ENCODE results near the gene FRY. TPM values are rescaled to one million over a fixed set of nuclear protein-coding genes. Genes with fewer than 3 reads are reported as not detected.

The FRY gene
- total RNA-seq, 1 donor from 2014 or later, result 2.4 TPM

- H3K9me3 Mint-ChIP-seq, result no peaks in the 10 kb centered on the region
- DNase-seq (ENCODE audit: low spot score), result no peak
- intact Hi-C loops (cut with micrococcal nuclease), result loop anchor here (1.0 to 10.0 kb wide), 8 partner anchors 10 to 1515 kb away; no protein-coding TSS in a partner anchor
- H3K36me3 Mint-ChIP-seq (ENCODE audit: low read depth), result no peaks in the 10 kb centered on the region
- no peak overlapping the region for H3K27ac Mint-ChIP-seq
- H3K4me1 Mint-ChIP-seq (ENCODE audit: low read depth), result peaks cover 24% of the 10 kb centered on the region
- no peaks in the 10 kb centered on the region for H3K27me3 Mint-ChIP-seq (ENCODE audit: insufficient read depth)
- no peak overlapping the region for H3K4me3 Mint-ChIP-seq
Observed at GRCh38 chr13:32309312-32310133, 277.9 kb downstream of the FRY start.

DNA sequence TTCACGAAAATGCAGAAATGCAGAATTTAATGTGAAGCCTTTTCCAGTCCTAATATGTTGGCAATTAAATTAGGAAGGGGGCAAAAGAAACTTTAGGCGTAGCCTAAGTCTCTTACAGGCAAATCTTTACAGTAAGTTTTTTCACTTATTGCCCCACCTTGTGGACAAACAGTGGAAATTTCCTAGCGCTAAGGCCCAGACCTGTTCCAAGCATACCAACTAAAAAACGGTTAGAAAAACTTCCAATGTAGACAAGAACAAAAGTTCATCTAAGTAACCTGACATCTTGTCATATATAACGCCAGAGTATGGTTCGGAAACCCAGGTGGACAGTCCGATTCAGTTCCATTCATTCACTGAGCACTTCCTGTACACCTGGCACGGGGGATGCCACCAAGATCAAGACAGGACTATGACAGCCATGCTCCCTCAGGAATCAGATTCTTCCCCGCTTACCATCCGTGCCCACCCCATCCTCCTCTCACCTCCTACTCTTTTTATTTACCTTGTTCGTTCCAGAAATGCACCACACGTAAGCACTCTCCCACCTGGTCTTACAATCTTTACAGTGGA is 278.6 kb downstream of the FRY start:
- Mint-ChIP-seq H3K4me1 (ENCODE audit: low read depth) (peaks cover 30% of the 10 kb centered on the region), H3K27ac (no peak overlapping the region), H3K27me3 (ENCODE audit: insufficient read depth) (no peaks in the 10 kb centered on the region), H3K9me3 (no peaks in the 10 kb centered on the region), H3K36me3 (ENCODE audit: low read depth) (no peaks in the 10 kb centered on the region), H3K4me3 (no peak overlapping the region)
- intact Hi-C loops (cut with micrococcal nuclease), result loop anchor here (1.0 to 10.0 kb wide), 8 partner anchors 11 to 1515 kb away; no protein-coding TSS in a partner anchor
- DNase-seq (ENCODE audit: low spot score), result peak; percentile 26

GRCh38 chr13:32311188-32311897 is 279.8 kb downstream of the FRY start:
- Mint-ChIP-seq H3K9me3 (no peaks in the 10 kb centered on the region), H3K27me3 (ENCODE audit: insufficient read depth) (no peaks in the 10 kb centered on the region), H3K36me3 (ENCODE audit: low read depth) (no peaks in the 10 kb centered on the region), H3K4me1 (ENCODE audit: low read depth) (peaks cover 34% of the 10 kb centered on the region), H3K4me3 (no peak overlapping the region), H3K27ac (no peak overlapping the region)
- no peak for DNase-seq (ENCODE audit: low spot score)
- intact Hi-C loops (cut with micrococcal nuclease), result loop anchor here (10.0 kb wide), 2 partner anchors 333 to 1513 kb away; no protein-coding TSS in a partner anchor

DNA sequence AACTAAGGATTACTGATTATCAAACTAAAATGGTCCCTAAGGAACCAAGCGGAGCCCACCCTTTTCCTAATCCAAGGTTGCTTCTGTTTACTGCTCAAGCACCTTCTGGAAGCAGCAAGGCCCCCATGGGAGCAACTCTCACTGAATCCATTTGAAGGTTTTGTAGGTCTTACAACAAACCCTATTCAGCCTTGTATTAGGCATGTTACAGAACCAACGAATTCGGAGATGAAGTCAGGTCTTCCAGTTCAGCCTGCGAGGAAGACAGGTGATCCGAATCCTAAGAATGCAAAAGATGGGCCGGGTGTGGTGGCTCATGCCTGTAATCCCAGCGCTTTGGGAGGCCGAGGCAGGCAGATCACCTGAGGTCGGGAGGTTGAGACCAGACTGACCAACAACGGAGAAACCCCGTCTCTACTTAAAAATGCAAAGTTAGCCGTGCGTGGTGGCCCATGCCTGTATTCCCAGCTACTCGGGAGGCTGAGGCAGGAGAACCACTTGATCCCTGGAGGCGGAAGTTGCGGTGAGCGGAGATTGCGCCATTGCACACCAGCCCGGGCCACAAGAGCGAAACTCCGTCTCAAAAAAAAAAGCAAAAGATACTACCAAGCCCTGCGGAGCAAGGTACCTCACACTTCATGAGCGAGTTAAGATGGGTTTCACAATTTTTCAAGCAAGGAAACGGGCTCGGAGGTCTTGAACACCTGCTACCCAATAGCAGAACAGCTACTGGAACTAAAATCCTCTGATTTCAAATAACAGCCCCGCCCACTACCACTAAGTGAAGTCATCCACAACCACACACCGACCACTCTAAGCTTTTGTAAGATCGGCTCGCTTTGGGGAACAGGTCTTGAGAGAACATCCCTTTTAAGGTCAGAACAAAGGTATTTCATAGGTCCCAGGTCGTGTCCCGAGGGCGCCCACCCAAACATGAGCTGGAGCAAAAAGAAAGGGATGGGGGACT is 283.0 kb downstream of the FRY start:
- peak overlapping the region; percentile 96 for H3K4me3 Mint-ChIP-seq
- peak overlapping the region; percentile 100 for H3K27ac Mint-ChIP-seq
- no peaks in the 10 kb centered on the region for H3K9me3 Mint-ChIP-seq
- no peaks in the 10 kb centered on the region for H3K27me3 Mint-ChIP-seq (ENCODE audit: insufficient read depth)
- peaks cover 48% of the 10 kb centered on the region for H3K4me1 Mint-ChIP-seq (ENCODE audit: low read depth)
- DNase-seq (ENCODE audit: low spot score), result peak; percentile 49
- peaks cover 8% of the 10 kb centered on the region for H3K36me3 Mint-ChIP-seq (ENCODE audit: low read depth)
- intact Hi-C loops (cut with micrococcal nuclease), result loop anchor here (1.0 to 10.0 kb wide), 11 partner anchors 14 to 1510 kb away; partner anchors contain the start of genes FRY, N4BP2L2 and PDS5B

DNA sequence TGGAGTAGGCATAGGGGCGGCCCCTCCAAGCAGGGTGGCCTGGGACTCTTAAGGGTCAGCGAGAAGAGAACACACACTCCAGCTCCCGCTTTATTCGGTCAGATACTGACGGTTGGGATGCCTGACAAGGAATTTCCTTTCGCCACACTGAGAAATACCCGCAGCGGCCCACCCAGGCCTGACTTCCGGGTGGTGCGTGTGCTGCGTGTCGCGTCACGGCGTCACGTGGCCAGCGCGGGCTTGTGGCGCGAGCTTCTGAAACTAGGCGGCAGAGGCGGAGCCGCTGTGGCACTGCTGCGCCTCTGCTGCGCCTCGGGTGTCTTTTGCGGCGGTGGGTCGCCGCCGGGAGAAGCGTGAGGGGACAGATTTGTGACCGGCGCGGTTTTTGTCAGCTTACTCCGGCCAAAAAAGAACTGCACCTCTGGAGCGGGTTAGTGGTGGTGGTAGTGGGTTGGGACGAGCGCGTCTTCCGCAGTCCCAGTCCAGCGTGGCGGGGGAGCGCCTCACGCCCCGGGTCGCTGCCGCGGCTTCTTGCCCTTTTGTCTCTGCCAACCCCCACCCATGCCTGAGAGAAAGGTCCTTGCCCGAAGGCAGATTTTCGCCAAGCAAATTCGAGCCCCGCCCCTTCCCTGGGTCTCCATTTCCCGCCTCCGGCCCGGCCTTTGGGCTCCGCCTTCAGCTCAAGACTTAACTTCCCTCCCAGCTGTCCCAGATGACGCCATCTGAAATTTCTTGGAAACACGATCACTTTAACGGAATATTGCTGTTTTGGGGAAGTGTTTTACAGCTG is 283.9 kb downstream of the FRY start, which contains the start of the genes BRCA2 and ZAR1L:
BRCA2 (plus strand) TSS at position 271 of the 790 bp plus-strand sequence. CDS start 953 bp downstream, outside the sequence.
ZAR1L (minus strand) TSS at position 126 of the 790 bp plus-strand sequence. CDS start 3,438 bp downstream, outside the sequence.
- H3K27ac Mint-ChIP-seq, result peak within 1 kb of the TSS; percentile 100

DNA sequence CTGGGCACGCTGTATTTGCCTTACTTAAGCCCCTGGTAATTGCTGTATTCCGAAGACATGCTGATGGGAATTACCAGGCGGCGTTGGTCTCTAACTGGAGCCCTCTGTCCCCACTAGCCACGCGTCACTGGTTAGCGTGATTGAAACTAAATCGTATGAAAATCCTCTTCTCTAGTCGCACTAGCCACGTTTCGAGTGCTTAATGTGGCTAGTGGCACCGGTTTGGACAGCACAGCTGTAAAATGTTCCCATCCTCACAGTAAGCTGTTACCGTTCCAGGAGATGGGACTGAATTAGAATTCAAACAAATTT is 284.4 kb downstream of the FRY start:
- Mint-ChIP-seq H3K9me3 (no peaks in the 10 kb centered on the region), H3K4me3 (peak overlapping the region; percentile 96), H3K27me3 (ENCODE audit: insufficient read depth) (no peaks in the 10 kb centered on the region), H3K27ac (peak overlapping the region; percentile 100), H3K4me1 (ENCODE audit: low read depth) (peaks cover 48% of the 10 kb centered on the region), H3K36me3 (ENCODE audit: low read depth) (peaks cover 16% of the 10 kb centered on the region)
- DNase-seq (ENCODE audit: low spot score), result no peak
- intact Hi-C loops (cut with micrococcal nuclease), result loop anchor here (5.0 to 10.0 kb wide), 4 partner anchors 329 to 1509 kb away; no protein-coding TSS in a partner anchor

More for the DNA sequence above, 283.9 kb downstream of the FRY start, which contains the start of the genes BRCA2 and ZAR1L:
- H3K36me3 Mint-ChIP-seq (ENCODE audit: low read depth), result peaks cover 14% of the 10 kb centered on the region
- H3K9me3 Mint-ChIP-seq, result no peaks in the 10 kb centered on the region
- peak within 1 kb of the TSS; percentile 96 for H3K4me3 Mint-ChIP-seq
- peaks cover 48% of the 10 kb centered on the region for H3K4me1 Mint-ChIP-seq (ENCODE audit: low read depth)
- H3K27me3 Mint-ChIP-seq (ENCODE audit: insufficient read depth), result no peaks in the 10 kb centered on the region
- intact Hi-C loops (cut with micrococcal nuclease), result loop anchor here (1.0 to 10.0 kb wide), 11 partner anchors 15 to 1509 kb away; partner anchors contain the start of genes FRY, N4BP2L2 and PDS5B
- DNase-seq (ENCODE audit: low spot score), result peak; percentile 86

DNA sequence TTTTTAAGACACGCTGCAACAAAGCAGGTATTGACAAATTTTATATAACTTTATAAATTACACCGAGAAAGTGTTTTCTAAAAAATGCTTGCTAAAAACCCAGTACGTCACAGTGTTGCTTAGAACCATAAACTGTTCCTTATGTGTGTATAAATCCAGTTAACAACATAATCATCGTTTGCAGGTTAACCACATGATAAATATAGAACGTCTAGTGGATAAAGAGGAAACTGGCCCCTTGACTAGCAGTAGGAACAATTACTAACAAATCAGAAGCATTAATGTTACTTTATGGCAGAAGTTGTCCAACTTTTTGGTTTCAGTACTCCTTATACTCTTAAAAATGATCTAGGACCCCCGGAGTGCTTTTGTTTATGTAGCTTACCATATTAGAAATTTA is 284.9 kb downstream of the FRY start:
- Mint-ChIP-seq H3K9me3 (no peaks in the 10 kb centered on the region), H3K27me3 (ENCODE audit: insufficient read depth) (no peaks in the 10 kb centered on the region), H3K4me3 (peak overlapping the region; percentile 96), H3K27ac (peak overlapping the region; percentile 41), H3K4me1 (ENCODE audit: low read depth) (peaks cover 51% of the 10 kb centered on the region), H3K36me3 (ENCODE audit: low read depth) (peaks cover 17% of the 10 kb centered on the region)
- intact Hi-C loops (cut with micrococcal nuclease), result loop anchor here (5.0 to 10.0 kb wide), 4 partner anchors 328 to 1508 kb away; no protein-coding TSS in a partner anchor
- no peak for DNase-seq (ENCODE audit: low spot score)

- Mint-ChIP-seq H3K4me3 (peak overlapping the region; percentile 96), H3K27me3 (ENCODE audit: insufficient read depth) (no peaks in the 10 kb centered on the region), H3K4me1 (ENCODE audit: low read depth) (peaks cover 51% of the 10 kb centered on the region), H3K36me3 (ENCODE audit: low read depth) (peaks cover 25% of the 10 kb centered on the region), H3K27ac (no peak overlapping the region), H3K9me3 (no peaks in the 10 kb centered on the region)
- intact Hi-C loops (cut with micrococcal nuclease), result loop anchor here (5.0 to 10.0 kb wide), 4 partner anchors 327 to 1507 kb away; no protein-coding TSS in a partner anchor
- DNase-seq (ENCODE audit: low spot score), result no peak
Observed at GRCh38 chr13:32317716-32318465, 286.3 kb downstream of the FRY start.

DNA sequence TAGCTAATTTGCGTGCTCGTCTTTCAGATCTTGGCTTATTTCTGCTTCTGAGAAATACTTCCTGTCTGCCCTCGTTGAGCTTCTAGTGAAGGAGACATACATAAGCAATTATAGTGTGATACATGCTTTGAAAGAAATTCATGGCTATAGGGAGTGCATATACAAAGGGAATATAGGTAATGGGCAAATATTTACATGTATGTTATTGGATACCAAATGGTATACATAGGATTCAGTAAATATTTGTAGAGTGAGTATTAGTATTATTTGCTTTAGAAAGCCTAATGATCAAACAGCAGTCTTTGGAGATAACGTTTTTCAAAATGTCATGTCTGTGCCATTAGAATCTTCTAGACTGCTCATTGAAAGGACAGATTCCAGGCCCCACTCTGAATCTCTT is 289.0 kb downstream of the FRY start:
- Mint-ChIP-seq H3K4me3 (no peak overlapping the region), H3K4me1 (ENCODE audit: low read depth) (peaks cover 42% of the 10 kb centered on the region), H3K27me3 (ENCODE audit: insufficient read depth) (no peaks in the 10 kb centered on the region), H3K36me3 (ENCODE audit: low read depth) (peaks cover 35% of the 10 kb centered on the region), H3K27ac (peak overlapping the region; percentile 62), H3K9me3 (no peaks in the 10 kb centered on the region)
- intact Hi-C loops (cut with micrococcal nuclease), result no loop called here
- no peak for DNase-seq (ENCODE audit: low spot score)

DNA sequence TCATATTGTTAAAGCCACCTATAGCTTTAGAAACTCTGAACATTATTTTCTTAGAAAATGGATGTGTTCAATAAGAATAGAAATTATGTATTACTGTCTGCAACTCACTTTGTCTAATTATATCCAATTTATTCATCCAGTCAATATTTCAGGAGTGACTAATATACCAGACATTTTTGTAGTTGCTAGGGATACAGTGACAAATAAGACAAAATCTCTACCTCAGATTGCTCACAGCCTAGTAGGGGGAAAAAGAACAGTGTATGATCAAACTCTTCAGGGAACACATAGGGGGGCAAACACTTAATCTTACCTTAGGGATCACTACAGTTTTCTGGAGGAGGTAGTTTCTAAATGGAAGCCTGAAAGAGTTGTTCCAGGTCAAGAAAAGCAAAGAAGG is 292.3 kb downstream of the FRY start:
- H3K27me3 Mint-ChIP-seq (ENCODE audit: insufficient read depth), result no peaks in the 10 kb centered on the region
- intact Hi-C loops (cut with micrococcal nuclease), result no loop called here
- DNase-seq (ENCODE audit: low spot score), result no peak
- H3K27ac Mint-ChIP-seq, result peak overlapping the region; percentile 32
- H3K9me3 Mint-ChIP-seq, result no peaks in the 10 kb centered on the region
- peaks cover 24% of the 10 kb centered on the region for H3K4me1 Mint-ChIP-seq (ENCODE audit: low read depth)
- no peak overlapping the region for H3K4me3 Mint-ChIP-seq
- H3K36me3 Mint-ChIP-seq (ENCODE audit: low read depth), result peaks cover 36% of the 10 kb centered on the region
